H9 (cell line): ENCODE results near the gene ALKBH5. TPM values are rescaled to one million over a fixed set of nuclear protein-coding genes. Genes with fewer than 3 reads are reported as not detected.

Experiments
- DNase-seq: peaks from one replicate; pipeline ENCODE4 v3.0.0-alpha.2; 2017
- H2AFZ ChIP-seq: one replicate; pipeline ENCODE4 v1.6.1; 2013; ENCODE audit warnings: mild to moderate bottlenecking, low read length, control low read depth, moderate library complexity
- H2AK5ac ChIP-seq: 2 replicates; pipeline ENCODE4 v1.6.1; 2013; ENCODE audit warnings: low read length, control low read depth, mixed read lengths; ENCODE audit not compliant: insufficient read length
- H2BK120ac ChIP-seq: one replicate; pipeline ENCODE4 v1.6.1; 2013; ENCODE audit warnings: low read depth, mild to moderate bottlenecking, low read length, control low read depth, inconsistent platforms; ENCODE audit not compliant: poor library complexity, severe bottlenecking
- H2BK12ac ChIP-seq: 2 replicates; pipeline ENCODE4 v1.6.1; 2013; ENCODE audit warnings: low read length, control low read depth, mixed read lengths, low read depth; ENCODE audit not compliant: insufficient read length
- H2BK15ac ChIP-seq: 2 replicates; pipeline ENCODE4 v1.6.1; 2013; ENCODE audit warnings: low read depth, low read length, control low read depth
- H2BK20ac ChIP-seq: one replicate; pipeline ENCODE4 v1.6.1; 2013; ENCODE audit warnings: low read depth, mild to moderate bottlenecking, low read length, control low read depth, inconsistent platforms; ENCODE audit not compliant: poor library complexity, severe bottlenecking
- H2BK5ac ChIP-seq: 2 replicates; pipeline ENCODE4 v1.6.1; 2013; ENCODE audit warnings: low read length, control low read depth, mixed read lengths; ENCODE audit not compliant: insufficient read length
- H3K14ac ChIP-seq: 2 replicates; pipeline ENCODE4 v1.6.1; 2013; ENCODE audit warnings: low read length, control low read depth; ENCODE audit not compliant: insufficient read depth
- H3K18ac ChIP-seq: 2 replicates; pipeline ENCODE4 v1.6.1; 2013; ENCODE audit warnings: low read depth, mild to moderate bottlenecking, mixed read lengths, low read length, control low read depth; ENCODE audit not compliant: insufficient read length
- H3K23ac ChIP-seq: 2 replicates; pipeline ENCODE4 v1.6.1; 2013; ENCODE audit warnings: low read length, control low read depth, mixed read lengths, low read depth; ENCODE audit not compliant: insufficient read length
- H3K23me2 ChIP-seq: 2 replicates; pipeline ENCODE4 v1.6.1; 2013; ENCODE audit warnings: low read depth, mild to moderate bottlenecking, mixed read lengths, low read length, control low read depth; ENCODE audit not compliant: insufficient read length, poor library complexity, severe bottlenecking
- H3K27ac ChIP-seq: 2 replicates; pipeline ENCODE4 v1.5.1; 2013; ENCODE audit warnings: low read length, control low read depth, mixed read lengths, low read depth; ENCODE audit not compliant: insufficient read length
- H3K27me3 ChIP-seq: 2 replicates; pipeline ENCODE4 v1.6.1; 2013; ENCODE audit warnings: low read length, control low read depth, inconsistent platforms; ENCODE audit not compliant: insufficient read depth
- H3K4ac ChIP-seq: 2 replicates; pipeline ENCODE4 v1.6.1; 2013; ENCODE audit warnings: low read depth, mild to moderate bottlenecking, control low read depth, inconsistent platforms, low read length, moderate library complexity
- H3K4me1 ChIP-seq: 2 replicates; pipeline ENCODE4 v1.6.1; 2013; ENCODE audit warnings: low read length, control low read depth, inconsistent platforms; ENCODE audit not compliant: insufficient read depth
- H3K4me2 ChIP-seq: 2 replicates; pipeline ENCODE4 v1.6.1; 2013; ENCODE audit warnings: low read length, control low read depth, mixed read lengths; ENCODE audit not compliant: insufficient read length, insufficient read depth
- H3K56ac ChIP-seq: 2 replicates; pipeline ENCODE4 v1.6.1; 2013; ENCODE audit warnings: low read depth, mild to moderate bottlenecking, mixed read lengths, low read length, control low read depth; ENCODE audit not compliant: insufficient read length
- H3K79me1 ChIP-seq: 2 replicates; pipeline ENCODE4 v1.6.1; 2013; ENCODE audit warnings: low read depth, mild to moderate bottlenecking, moderate library complexity, low read length, control low read depth, inconsistent platforms; ENCODE audit not compliant: insufficient read depth, poor library complexity, severe bottlenecking
- H3K79me2 ChIP-seq: 2 replicates; pipeline ENCODE4 v1.6.1; 2013; ENCODE audit warnings: low read length, control low read depth, inconsistent platforms; ENCODE audit not compliant: insufficient read depth
- H3K9ac ChIP-seq: 2 replicates; pipeline ENCODE4 v1.6.1; 2013; ENCODE audit warnings: low read length, control low read depth, mixed read lengths; ENCODE audit not compliant: insufficient read length; ENCODE audit errors: extremely low read depth
- H3K9me3 ChIP-seq: one replicate; pipeline ENCODE4 v1.6.1; 2013; ENCODE audit warnings: low read depth, low read length, inconsistent platforms; ENCODE audit not compliant: control insufficient read depth
- H3T11ph ChIP-seq: one replicate; pipeline ENCODE4 v1.6.1; 2013; ENCODE audit warnings: mild to moderate bottlenecking, low read length, control low read depth, inconsistent platforms
- H4K20me1 ChIP-seq: one replicate; pipeline ENCODE4 v1.6.1; 2013; ENCODE audit not compliant: control insufficient read depth, insufficient read length, insufficient read depth
- H4K5ac ChIP-seq: 2 replicates; pipeline ENCODE4 v1.6.1; 2013; ENCODE audit warnings: low read depth, mild to moderate bottlenecking, mixed read lengths, low read length, control low read depth; ENCODE audit not compliant: insufficient read length
- H4K8ac ChIP-seq: replicated peaks from 2 replicates; pipeline ENCODE4 v1.6.1; 2013; ENCODE audit warnings: low read length, control low read depth, mixed read lengths, low read depth; ENCODE audit not compliant: insufficient read length
- H4K91ac ChIP-seq: 2 replicates; pipeline ENCODE4 v1.6.1; 2013; ENCODE audit warnings: low read depth, mild to moderate bottlenecking, moderate library complexity, mixed read lengths, low read length, control low read depth; ENCODE audit not compliant: insufficient read length
- H3K27ac Mint-ChIP-seq, 3 experiments: 2 replicates in 2 of 3; 3 replicates in 1 of 3; pipeline ENCODE4 v1.8.0; 2020 to 2021; ENCODE audit warnings: mixed read lengths in 3 of 3, mild to moderate bottlenecking in 1 of 3, moderate library complexity in 1 of 3
- H3K27me3 Mint-ChIP-seq: 2 replicates; pipeline ENCODE4 v1.8.0; 2021; ENCODE audit warnings: low read depth, mild to moderate bottlenecking, moderate library complexity, mixed read lengths
- H3K36me3 Mint-ChIP-seq, 3 experiments: 2 replicates in 2 of 3; 3 replicates in 1 of 3; pipeline ENCODE4 v1.8.0; 2020 to 2021; ENCODE audit warnings: low read depth in 3 of 3, mixed read lengths in 3 of 3; ENCODE audit not compliant: insufficient read depth in 1 of 3
- H3K4me1 Mint-ChIP-seq, 2 experiments: 2 replicates each; pipeline ENCODE4 v1.8.0; 2020; ENCODE audit warnings: mixed read lengths in 2 of 2
- H3K4me3 Mint-ChIP-seq, 2 experiments: 2 replicates in 1 of 2; 3 replicates in 1 of 2; pipeline ENCODE4 v1.8.0; 2020 to 2021; ENCODE audit warnings: mild to moderate bottlenecking in 2 of 2, mixed read lengths in 2 of 2, moderate library complexity in 1 of 2
- H3K9me3 Mint-ChIP-seq, 2 experiments: 2 replicates in 1 of 2; 3 replicates in 1 of 2; pipeline ENCODE4 v1.8.0; 2020; ENCODE audit warnings: mild to moderate bottlenecking in 2 of 2, mixed read lengths in 2 of 2, moderate library complexity in 1 of 2
- CTCF ChIP-seq: fragments of 200-600 bp; sonication (generic); conservative IDR thresholded peaks from 3 replicates; pipeline ENCODE4 v1.8.0; 2021; ENCODE audit warnings: antibody characterized with exemption, mild to moderate bottlenecking
- WGBS: extraction: QIAGEN DNeasy Blood & Tissue Kit; methylation state at CpG from one replicate; pipeline ENCODE4 v1.1.7; 2013; ENCODE audit warnings: missing lambda C conversion rate, low lambda C conversion rate, mixed read lengths; ENCODE audit not compliant: insufficient read length; ENCODE audit errors: extremely low coverage; 5-methylcytosine and 5-hydroxymethylcytosine counted together
- total RNA-seq: library from RNA; stranded (reverse); gene quantifications from 2 replicates; pipeline ENCODE4 v1.2.1, GENCODE V29; 2021

The ALKBH5 gene
- total RNA-seq, 1 experiment from 2014 or later, result 89.8 TPM

DNA sequence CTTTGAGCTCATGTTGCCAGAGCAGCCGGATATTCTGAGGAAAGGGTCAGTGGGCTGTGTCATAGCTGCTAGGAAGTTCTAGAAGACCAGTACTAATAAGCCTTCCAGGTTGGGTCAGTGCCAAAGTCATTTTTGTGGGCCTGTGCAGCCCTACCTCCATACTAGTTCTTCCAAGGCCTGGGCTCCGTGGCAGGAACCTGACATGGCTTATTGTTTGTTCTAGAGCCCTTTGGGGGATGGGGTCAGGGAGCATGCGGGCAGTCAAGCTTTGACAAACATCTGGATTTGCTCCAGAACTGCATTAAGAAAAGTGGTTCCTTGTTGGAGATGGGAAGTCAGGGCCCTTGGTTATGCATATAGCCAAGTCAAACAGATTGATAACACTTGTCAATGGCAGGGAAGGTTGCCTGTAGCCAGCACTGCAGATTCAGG, 7.6 kb downstream of the ALKBH5 start:
- Histone ChIP-seq H3T11ph (no peak overlapping the region), H3K23ac (no peak overlapping the region), H2BK5ac (no peak overlapping the region), H2BK15ac (no peak overlapping the region), H4K91ac (no peak overlapping the region), H3K18ac (no peak overlapping the region), H2BK20ac (no peak overlapping the region), H3K79me1 (peaks cover 18% of the 10 kb centered on the region), H3K14ac (no peak overlapping the region), H3K9me3 (no peaks in the 10 kb centered on the region), H4K8ac (no peak overlapping the region), H2BK120ac (no peak overlapping the region), H3K56ac (no peak overlapping the region), H2AFZ (no peak overlapping the region), H3K4ac (no peak overlapping the region), H4K5ac (no peak overlapping the region), H3K23me2 (peaks cover 5% of the 10 kb centered on the region), H3K9ac (no peak overlapping the region), H2BK12ac (no peak overlapping the region), H3K27me3 (no peaks in the 10 kb centered on the region), H3K4me1 (peaks cover under 1% of the 10 kb centered on the region; the same call in 1 of the 2 replicates), H3K79me2 (peaks cover 40% of the 10 kb centered on the region; the same call in 1 of the 2 replicates), H3K27ac (no peak overlapping the region), H2AK5ac (no peak overlapping the region), H3K4me2 (no peak overlapping the region), H4K20me1 (no peaks in the 10 kb centered on the region)
- Mint-ChIP-seq H3K27ac (peak overlapping the region in 2 of 3 experiments; percentile 52 to 82; a peak in 4 of 7 replicates), H3K9me3 (no peaks in the 10 kb centered on the region), H3K4me3 (0 out of 5 replicates have a peak overlapping the region, but pooled peaks of 1 of the 2 experiments have one; percentile 14), H3K27me3 (no peaks in the 10 kb centered on the region), H3K4me1 (peaks cover 24 to 28% of the 10 kb centered on the region in 2 experiments), H3K36me3 (peaks cover 29 to 74% (median 53%) of the 10 kb centered on the region in 3 experiments)
- no CpG with 5 or more reads among the region's 3 CpGs for WGBS
- TF ChIP-seq CTCF, result no peak
- no peak for DNase-seq
